ENCODE data around the gene COPA. TPM values are rescaled to one million over a fixed set of nuclear protein-coding genes. Genes with fewer than 3 reads are reported as not detected.

COPA gene
- total RNA-seq, 1 experiment from 2014 or later: 118 TPM

DNA sequence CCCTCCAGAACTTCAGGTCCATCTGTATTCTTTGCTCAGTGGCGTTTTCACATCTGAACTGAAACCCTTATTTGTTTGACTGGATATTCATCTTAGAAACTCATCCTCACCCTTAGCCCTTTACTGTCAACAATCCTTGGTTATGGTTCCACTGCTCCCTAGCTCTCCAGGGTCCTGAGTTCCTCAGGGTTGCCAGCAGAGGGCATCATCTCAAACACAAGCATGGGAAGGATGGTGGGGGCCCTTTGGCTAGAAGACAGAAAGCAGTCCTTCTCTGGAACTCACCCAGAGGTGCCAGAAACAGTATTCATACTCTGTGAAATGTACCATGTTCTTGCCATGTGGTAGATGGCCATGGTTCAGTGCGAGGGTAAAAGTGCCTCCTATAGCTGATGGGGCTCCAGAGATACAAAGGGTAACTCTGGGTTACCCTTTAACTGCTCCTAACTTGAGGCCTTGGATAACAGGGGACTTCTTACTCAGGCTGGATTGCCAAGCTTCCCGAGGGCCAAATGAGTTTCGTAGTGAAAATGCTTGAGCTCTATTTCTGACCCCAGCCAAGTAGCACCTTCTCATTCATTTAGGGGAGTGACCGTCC, 11.4 kb upstream of the COPA start:
- Mint-ChIP-seq H3K4me3 (no peak overlapping the region), H3K4me1 (peaks cover 0 to 3% of the 10 kb centered on the region in 2 experiments; a peak in 2 of 4 replicates), H3K36me3 (ENCODE audit: insufficient read depth in 1 of 3, low read depth in 3 of 3) (peaks cover 47 to 97% (median 95%) of the 10 kb centered on the region in 3 experiments), H3K9me3 (no peaks in the 10 kb centered on the region), H3K27me3 (ENCODE audit: low read depth) (no peaks in the 10 kb centered on the region), H3K27ac (peak overlapping the region in 1 of 3 experiments; percentile 56; a peak in 2 of 7 replicates)
- no peak for DNase-seq
- Histone ChIP-seq H4K8ac (replicated peaks; ENCODE audit: insufficient read length, low read depth, low read length) (no peak overlapping the region), H3K18ac (ENCODE audit: insufficient read length, low read depth, low read length) (no peak overlapping the region), H2AK5ac (ENCODE audit: insufficient read length, low read length) (no peak overlapping the region), H4K20me1 (ENCODE audit: control insufficient read depth, insufficient read depth, insufficient read length) (peaks cover 2% of the 10 kb centered on the region), H2BK120ac (ENCODE audit: low read depth, low read length, poor library complexity, severe bottlenecking) (no peak overlapping the region), H3K4me1 (ENCODE audit: insufficient read depth, low read length) (no peaks in the 10 kb centered on the region), H3K23ac (ENCODE audit: insufficient read length, low read depth, low read length) (no peak overlapping the region), H2BK15ac (ENCODE audit: low read depth, low read length) (no peak overlapping the region), H2AFZ (ENCODE audit: low read length) (no peak overlapping the region), H2BK5ac (ENCODE audit: insufficient read length, low read length) (no peak overlapping the region), H3K9ac (ENCODE audit: extremely low read depth, insufficient read length, low read length) (no peak overlapping the region), H3K27ac (ENCODE audit: insufficient read length, low read depth, low read length) (no peak overlapping the region), H3K4ac (ENCODE audit: low read depth, low read length) (no peak overlapping the region), H4K5ac (ENCODE audit: insufficient read length, low read depth, low read length) (no peak overlapping the region), H3K14ac (ENCODE audit: insufficient read depth, low read length) (no peak overlapping the region), H3K23me2 (ENCODE audit: insufficient read length, low read depth, low read length, poor library complexity, severe bottlenecking) (no peaks in the 10 kb centered on the region), H3K27me3 (ENCODE audit: insufficient read depth, low read length) (no peaks in the 10 kb centered on the region), H3K4me2 (ENCODE audit: insufficient read depth, insufficient read length, low read length) (no peak overlapping the region), H2BK12ac (ENCODE audit: insufficient read length, low read depth, low read length) (no peak overlapping the region), H3K9me3 (ENCODE audit: control insufficient read depth, low read depth, low read length) (no peaks in the 10 kb centered on the region), H3K56ac (ENCODE audit: insufficient read length, low read depth, low read length) (no peak overlapping the region), H3T11ph (ENCODE audit: low read length) (no peak overlapping the region), H2BK20ac (ENCODE audit: low read depth, low read length, poor library complexity, severe bottlenecking) (no peak overlapping the region), H3K79me1 (ENCODE audit: insufficient read depth, low read depth, low read length, poor library complexity, severe bottlenecking) (no peaks in the 10 kb centered on the region), H3K79me2 (ENCODE audit: insufficient read depth, low read length) (no peaks in the 10 kb centered on the region), H4K91ac (ENCODE audit: insufficient read length, low read depth, low read length) (no peak overlapping the region)
- TF ChIP-seq, protein P1, sequence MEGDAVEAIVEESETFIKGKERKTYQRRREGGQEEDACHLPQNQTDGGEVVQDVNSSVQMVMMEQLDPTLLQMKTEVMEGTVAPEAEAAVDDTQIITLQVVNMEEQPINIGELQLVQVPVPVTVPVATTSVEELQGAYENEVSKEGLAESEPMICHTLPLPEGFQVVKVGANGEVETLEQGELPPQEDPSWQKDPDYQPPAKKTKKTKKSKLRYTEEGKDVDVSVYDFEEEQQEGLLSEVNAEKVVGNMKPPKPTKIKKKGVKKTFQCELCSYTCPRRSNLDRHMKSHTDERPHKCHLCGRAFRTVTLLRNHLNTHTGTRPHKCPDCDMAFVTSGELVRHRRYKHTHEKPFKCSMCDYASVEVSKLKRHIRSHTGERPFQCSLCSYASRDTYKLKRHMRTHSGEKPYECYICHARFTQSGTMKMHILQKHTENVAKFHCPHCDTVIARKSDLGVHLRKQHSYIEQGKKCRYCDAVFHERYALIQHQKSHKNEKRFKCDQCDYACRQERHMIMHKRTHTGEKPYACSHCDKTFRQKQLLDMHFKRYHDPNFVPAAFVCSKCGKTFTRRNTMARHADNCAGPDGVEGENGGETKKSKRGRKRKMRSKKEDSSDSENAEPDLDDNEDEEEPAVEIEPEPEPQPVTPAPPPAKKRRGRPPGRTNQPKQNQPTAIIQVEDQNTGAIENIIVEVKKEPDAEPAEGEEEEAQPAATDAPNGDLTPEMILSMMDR (conservative IDR thresholded peaks at IDR 0.05): peak; percentile 85
- no CpG with 5 or more reads among the region's 5 CpGs for WGBS (ENCODE audit: extremely low coverage, insufficient read length, low lambda C conversion rate)

Measured in H9 (cell line).